Effector CD8-positive, alpha-beta T cell (primary cell): Measurements from ENCODE around the gene TRIM44.
"Not testable (repeated sequence)": the region's sequence is repeated elsewhere in the genome, so short reads cannot be mapped to it uniquely, and the experiment has no call there.

Experiments
- DNase-seq: peaks from one replicate; lab custom pipeline; 2025; lab: John Stamatoyannopoulos, UW

TRIM44 gene

GRCh38 chr11:35672608-35673007, 10.0 kb downstream of the TRIM44 start:
- DNase-seq, result no peak

GRCh38 chr11:35675901-35676610, 13.5 kb downstream of the TRIM44 start:
- DNase-seq, result no peak

- DNase-seq, result no peak
Observed at GRCh38 chr11:35676611-35676965, 14.0 kb downstream of the TRIM44 start.

GRCh38 chr11:35677904-35678303, 15.3 kb downstream of the TRIM44 start:
- DNase-seq, result no peak

GRCh38 chr11:35678471-35678870, 15.9 kb downstream of the TRIM44 start:
- DNase-seq, result no peak

- no peak for DNase-seq
Observed at GRCh38 chr11:35678975-35679374, 16.4 kb downstream of the TRIM44 start.

- no peak for DNase-seq
Observed at GRCh38 chr11:35680506-35680905, 17.9 kb downstream of the TRIM44 start.

GRCh38 chr11:35681163-35681767, 18.7 kb downstream of the TRIM44 start:
- no peak for DNase-seq

GRCh38 chr11:35682230-35683173, 19.9 kb downstream of the TRIM44 start:
- no peak for DNase-seq

GRCh38 chr11:35683728-35684339, 21.3 kb downstream of the TRIM44 start:
- DNase-seq, result no peak

- DNase-seq, result no peak
Observed at GRCh38 chr11:35688023-35688422, 25.4 kb downstream of the TRIM44 start.

- no peak for DNase-seq
Observed at GRCh38 chr11:35689081-35689996, 26.8 kb downstream of the TRIM44 start.

GRCh38 chr11:35702126-35702525, 39.6 kb downstream of the TRIM44 start:
- DNase-seq, result no peak

- no peak for DNase-seq
Observed at GRCh38 chr11:35709376-35709775, 46.8 kb downstream of the TRIM44 start.

GRCh38 chr11:35711173-35711910, 48.8 kb downstream of the TRIM44 start:
- DNase-seq, result no peak

- DNase-seq, result no peak
Observed at GRCh38 chr11:35711924-35712323, 49.3 kb downstream of the TRIM44 start.

- no peak for DNase-seq
Observed at GRCh38 chr11:35712533-35712932, 50.0 kb downstream of the TRIM44 start.

GRCh38 chr11:35714882-35715627, 52.5 kb downstream of the TRIM44 start:
- DNase-seq, result no peak

GRCh38 chr11:35715677-35716076, 53.1 kb downstream of the TRIM44 start:
- DNase-seq, result not testable (repeated sequence)

- DNase-seq, result no peak
Observed at GRCh38 chr11:35717043-35717442, 54.5 kb downstream of the TRIM44 start.
